ENCODE measurements around the gene RPS6KL1.

Gene RPS6KL1

GRCh38 chr14:74860899-74861733 lies 61.9 kb downstream of the RPS6KL1 start:
- peak; percentile 94 for ATAC-seq

DNA sequence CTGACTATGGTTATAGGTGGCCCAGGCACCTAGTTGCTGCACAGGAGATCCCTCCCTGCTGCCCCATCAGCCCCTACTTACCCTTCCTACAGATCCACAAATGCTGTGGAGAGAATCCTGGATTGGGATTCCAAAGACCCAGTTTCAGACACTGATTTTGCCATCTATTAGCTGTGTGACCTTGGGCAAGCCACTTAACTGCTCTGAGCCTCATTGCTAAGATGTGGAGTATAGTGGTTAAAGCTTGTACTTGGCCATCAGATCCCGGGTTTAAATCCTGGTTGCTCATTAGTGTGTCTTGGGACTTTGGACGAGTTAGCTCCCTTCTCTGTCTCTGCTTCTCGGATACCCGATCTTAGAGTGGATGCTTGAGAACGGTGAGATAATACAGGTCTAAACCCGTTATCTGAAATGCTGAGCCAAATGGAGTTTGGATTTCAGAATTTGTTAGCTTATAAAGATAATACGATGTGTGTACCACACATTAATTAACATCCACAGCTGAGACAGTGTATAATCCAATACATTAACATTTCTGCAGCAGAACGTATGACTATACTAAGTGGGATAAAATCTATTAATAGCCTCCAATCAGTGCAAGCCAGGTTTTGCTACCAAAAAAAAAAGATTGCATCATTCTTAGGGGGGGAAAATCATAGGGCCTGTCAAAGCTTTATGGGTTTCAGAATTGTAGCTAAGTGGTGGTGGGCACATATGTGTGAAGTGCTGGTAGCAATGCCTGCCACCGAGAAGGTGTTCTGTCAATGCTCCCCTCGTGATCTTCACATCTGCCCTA lies 63.1 kb downstream of the RPS6KL1 start:
- ATAC-seq = no peak
- TF ChIP-seq ARNTL (CRISPR knock-in tag; IDR thresholded peaks at IDR 0.05; ENCODE audit: borderline replicate concordance, low read depth) = no peak
- TF ChIP-seq CSDC2 (CRISPR knock-in tag; IDR thresholded peaks at IDR 0.05) = no peak
- TF ChIP-seq RARB (CRISPR knock-in tag; IDR thresholded peaks at IDR 0.05) = no peak
- no peak for TF ChIP-seq ZFP30 (CRISPR knock-in tag; IDR thresholded peaks at IDR 0.05)
- TF ChIP-seq, protein P1, sequence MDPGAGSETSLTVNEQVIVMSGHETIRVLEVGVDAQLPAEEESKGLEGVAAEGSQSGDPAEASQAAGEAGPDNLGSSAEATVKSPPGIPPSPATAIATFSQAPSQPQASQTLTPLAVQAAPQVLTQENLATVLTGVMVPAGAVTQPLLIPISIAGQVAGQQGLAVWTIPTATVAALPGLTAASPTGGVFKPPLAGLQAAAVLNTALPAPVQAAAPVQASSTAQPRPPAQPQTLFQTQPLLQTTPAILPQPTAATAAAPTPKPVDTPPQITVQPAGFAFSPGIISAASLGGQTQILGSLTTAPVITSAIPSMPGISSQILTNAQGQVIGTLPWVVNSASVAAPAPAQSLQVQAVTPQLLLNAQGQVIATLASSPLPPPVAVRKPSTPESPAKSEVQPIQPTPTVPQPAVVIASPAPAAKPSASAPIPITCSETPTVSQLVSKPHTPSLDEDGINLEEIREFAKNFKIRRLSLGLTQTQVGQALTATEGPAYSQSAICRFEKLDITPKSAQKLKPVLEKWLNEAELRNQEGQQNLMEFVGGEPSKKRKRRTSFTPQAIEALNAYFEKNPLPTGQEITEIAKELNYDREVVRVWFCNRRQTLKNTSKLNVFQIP (CRISPR knock-in tag; IDR thresholded peaks at IDR 0.05; ENCODE audit: borderline replicate concordance, low read depth) = no peak
- no peak for TF ChIP-seq ZNF565 (CRISPR knock-in tag; conservative IDR thresholded peaks at IDR 0.05; ENCODE audit: low read depth)
- TF ChIP-seq TCF4 (CRISPR knock-in tag; IDR thresholded peaks at IDR 0.05; ENCODE audit: borderline replicate concordance) = no peak
- no peak for TF ChIP-seq ESRRG (CRISPR knock-in tag; IDR thresholded peaks at IDR 0.05)
- TF ChIP-seq ZC3H10 (CRISPR knock-in tag; IDR thresholded peaks at IDR 0.05) = no peak
- no peak for TF ChIP-seq ZNF70 (CRISPR knock-in tag; IDR thresholded peaks at IDR 0.05)
- TF ChIP-seq PPARA (CRISPR knock-in tag; IDR thresholded peaks at IDR 0.05; ENCODE audit: borderline replicate concordance) = no peak

More at GRCh38 chr14:74860899-74861733, 61.9 kb downstream of the RPS6KL1 start:
- TF ChIP-seq CSDC2 (CRISPR knock-in tag; IDR thresholded peaks at IDR 0.05) = no peak
- TF ChIP-seq ZC3H10 (CRISPR knock-in tag; IDR thresholded peaks at IDR 0.05) = no peak
- TF ChIP-seq, protein P1 (CRISPR knock-in tag; IDR thresholded peaks at IDR 0.05; ENCODE audit: borderline replicate concordance, low read depth) = no peak
- no peak for TF ChIP-seq ZNF8 (CRISPR knock-in tag; IDR thresholded peaks at IDR 0.05)
- TF ChIP-seq ARNTL (CRISPR knock-in tag; IDR thresholded peaks at IDR 0.05; ENCODE audit: borderline replicate concordance, low read depth) = no peak
- no peak for TF ChIP-seq OSR1 (CRISPR knock-in tag; IDR thresholded peaks at IDR 0.05)
- TF ChIP-seq ZNF70 (CRISPR knock-in tag; IDR thresholded peaks at IDR 0.05) = no peak
- TF ChIP-seq, protein P2, sequence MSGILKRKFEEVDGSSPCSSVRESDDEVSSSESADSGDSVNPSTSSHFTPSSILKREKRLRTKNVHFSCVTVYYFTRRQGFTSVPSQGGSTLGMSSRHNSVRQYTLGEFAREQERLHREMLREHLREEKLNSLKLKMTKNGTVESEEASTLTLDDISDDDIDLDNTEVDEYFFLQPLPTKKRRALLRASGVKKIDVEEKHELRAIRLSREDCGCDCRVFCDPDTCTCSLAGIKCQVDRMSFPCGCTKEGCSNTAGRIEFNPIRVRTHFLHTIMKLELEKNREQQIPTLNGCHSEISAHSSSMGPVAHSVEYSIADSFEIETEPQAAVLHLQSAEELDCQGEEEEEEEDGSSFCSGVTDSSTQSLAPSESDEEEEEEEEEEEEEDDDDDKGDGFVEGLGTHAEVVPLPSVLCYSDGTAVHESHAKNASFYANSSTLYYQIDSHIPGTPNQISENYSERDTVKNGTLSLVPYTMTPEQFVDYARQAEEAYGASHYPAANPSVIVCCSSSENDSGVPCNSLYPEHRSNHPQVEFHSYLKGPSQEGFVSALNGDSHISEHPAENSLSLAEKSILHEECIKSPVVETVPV (CRISPR knock-in tag; IDR thresholded peaks at IDR 0.05) = no peak
- no peak for TF ChIP-seq SNAI2 (CRISPR knock-in tag; IDR thresholded peaks at IDR 0.05)
- no peak for TF ChIP-seq RARB (CRISPR knock-in tag; IDR thresholded peaks at IDR 0.05)
- TF ChIP-seq ZFP3 (CRISPR knock-in tag; IDR thresholded peaks at IDR 0.05) = no peak
- TF ChIP-seq ZFP30 (CRISPR knock-in tag; IDR thresholded peaks at IDR 0.05) = no peak
- TF ChIP-seq ISL1 (CRISPR knock-in tag; IDR thresholded peaks at IDR 0.05) = no peak
- TF ChIP-seq ZNF565 (CRISPR knock-in tag; conservative IDR thresholded peaks at IDR 0.05; ENCODE audit: low read depth) = no peak
- TF ChIP-seq, protein P3, sequence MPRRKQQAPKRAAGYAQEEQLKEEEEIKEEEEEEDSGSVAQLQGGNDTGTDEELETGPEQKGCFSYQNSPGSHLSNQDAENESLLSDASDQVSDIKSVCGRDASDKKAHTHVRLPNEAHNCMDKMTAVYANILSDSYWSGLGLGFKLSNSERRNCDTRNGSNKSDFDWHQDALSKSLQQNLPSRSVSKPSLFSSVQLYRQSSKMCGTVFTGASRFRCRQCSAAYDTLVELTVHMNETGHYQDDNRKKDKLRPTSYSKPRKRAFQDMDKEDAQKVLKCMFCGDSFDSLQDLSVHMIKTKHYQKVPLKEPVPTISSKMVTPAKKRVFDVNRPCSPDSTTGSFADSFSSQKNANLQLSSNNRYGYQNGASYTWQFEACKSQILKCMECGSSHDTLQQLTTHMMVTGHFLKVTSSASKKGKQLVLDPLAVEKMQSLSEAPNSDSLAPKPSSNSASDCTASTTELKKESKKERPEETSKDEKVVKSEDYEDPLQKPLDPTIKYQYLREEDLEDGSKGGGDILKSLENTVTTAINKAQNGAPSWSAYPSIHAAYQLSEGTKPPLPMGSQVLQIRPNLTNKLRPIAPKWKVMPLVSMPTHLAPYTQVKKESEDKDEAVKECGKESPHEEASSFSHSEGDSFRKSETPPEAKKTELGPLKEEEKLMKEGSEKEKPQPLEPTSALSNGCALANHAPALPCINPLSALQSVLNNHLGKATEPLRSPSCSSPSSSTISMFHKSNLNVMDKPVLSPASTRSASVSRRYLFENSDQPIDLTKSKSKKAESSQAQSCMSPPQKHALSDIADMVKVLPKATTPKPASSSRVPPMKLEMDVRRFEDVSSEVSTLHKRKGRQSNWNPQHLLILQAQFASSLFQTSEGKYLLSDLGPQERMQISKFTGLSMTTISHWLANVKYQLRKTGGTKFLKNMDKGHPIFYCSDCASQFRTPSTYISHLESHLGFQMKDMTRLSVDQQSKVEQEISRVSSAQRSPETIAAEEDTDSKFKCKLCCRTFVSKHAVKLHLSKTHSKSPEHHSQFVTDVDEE (CRISPR knock-in tag; IDR thresholded peaks at IDR 0.05) = no peak
- TF ChIP-seq PATZ1 (CRISPR knock-in tag; IDR thresholded peaks at IDR 0.05; ENCODE audit: borderline replicate concordance) = no peak

Data from SK-N-SH treated with all-trans-retinoic acid at 6 μM for 48 hours (cell line).